GM18861 (cell line): ENCODE data around the gene ABHD8.
A peak's percentile ranks its signal among the peaks of the same experiment; 100 is the strongest.
"Not testable (repeated sequence)": the region's sequence is repeated elsewhere in the genome, so short reads cannot be mapped to it uniquely, and the experiment has no call there.

Source experiments
- ATAC-seq: cut with Tn5 transposase; IDR thresholded peaks from one replicate; pipeline ENCODE4 v1.9.1; 2021; ENCODE audit not compliant: unreplicated experiment

ABHD8 gene

GRCh38 chr19:17302391-17303166 lies 646 bp downstream of the ABHD8 start:
- no peak for ATAC-seq

GRCh38 chr19:17300992-17301619 lies 2.1 kb downstream of the ABHD8 start:
- ATAC-seq: no peak

GRCh38 chr19:17296976-17297375 lies 6.2 kb downstream of the ABHD8 start:
- no peak for ATAC-seq

DNA sequence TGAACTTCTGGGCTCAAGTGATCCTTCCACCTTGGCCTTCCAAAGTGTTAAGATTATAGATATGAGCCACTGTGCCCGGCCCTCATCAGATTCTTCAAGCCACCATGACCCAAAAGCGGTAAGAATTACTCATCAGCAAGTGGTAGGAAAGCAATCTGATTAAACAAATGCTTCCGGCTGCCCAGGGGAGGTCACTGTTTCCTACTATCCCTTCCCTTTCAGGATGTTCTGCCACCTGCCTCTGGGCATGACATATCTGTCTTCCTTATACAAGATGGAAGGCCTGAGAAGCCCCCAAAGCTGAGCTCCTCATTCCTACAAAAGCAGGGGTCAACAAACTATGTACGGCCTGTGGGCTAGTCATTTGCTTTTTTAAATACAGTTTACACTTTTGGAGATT lies 7.0 kb downstream of the ABHD8 start:
- no peak for ATAC-seq

DNA sequence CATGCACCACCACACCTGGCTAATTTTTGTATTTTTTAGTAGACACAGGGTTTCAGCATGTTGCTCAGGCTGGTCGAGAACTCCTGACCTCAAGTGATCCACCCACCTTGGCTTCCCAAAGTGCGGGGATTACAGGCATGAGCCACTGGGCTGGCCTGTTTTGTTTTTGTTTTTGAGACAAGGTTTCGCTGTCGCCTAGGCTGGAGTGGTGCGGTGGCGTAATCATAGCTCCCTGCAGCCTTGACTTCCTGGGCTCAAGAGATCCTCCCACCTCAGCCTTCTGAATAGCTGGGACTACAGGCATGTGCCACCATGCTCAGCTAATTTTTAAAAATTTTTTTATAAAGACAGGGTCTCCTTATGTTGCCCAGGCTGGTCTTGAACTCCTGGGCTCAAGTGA lies 7.7 kb downstream of the ABHD8 start:
- ATAC-seq: not testable (repeated sequence)

DNA sequence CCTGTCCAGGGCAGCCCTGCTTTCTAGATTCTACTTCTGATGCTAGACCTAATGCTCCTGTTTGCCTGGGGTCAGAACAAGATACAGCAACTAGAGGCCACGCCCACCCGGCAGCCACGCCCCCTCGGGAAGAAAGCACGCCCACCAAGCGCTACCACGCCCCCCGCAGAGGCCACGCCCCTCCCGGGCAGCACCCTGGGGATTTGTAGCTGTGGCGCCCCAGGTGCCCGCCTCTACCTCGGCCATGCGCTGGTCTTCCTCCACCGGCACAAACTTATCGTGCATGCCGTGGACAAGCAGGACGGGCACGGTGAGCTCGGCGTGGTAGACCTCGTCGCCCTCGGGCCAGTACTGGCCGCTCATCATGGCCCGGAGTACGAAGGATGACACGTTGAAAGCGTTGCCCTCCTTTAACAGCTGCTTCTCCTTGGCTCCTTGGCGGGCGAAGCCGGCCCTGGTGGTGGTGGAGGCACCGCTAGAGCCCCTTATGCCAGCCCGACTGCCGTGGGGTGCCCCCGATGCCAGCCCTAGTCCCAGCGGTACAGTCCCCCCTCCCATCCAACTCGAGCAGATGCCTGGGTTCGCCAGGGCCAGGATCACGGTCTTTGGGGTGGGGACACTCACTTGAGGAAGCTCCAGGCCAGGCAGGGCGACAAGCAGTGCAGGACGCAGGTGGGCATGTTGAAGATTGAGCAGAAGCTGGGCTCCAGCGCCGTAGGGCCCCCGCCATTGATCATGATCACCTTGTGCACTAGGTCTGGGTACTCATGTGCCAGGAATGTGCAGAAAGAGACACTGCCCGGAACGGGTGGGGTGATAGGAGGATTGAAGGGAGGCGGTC lies 9.0 kb downstream of the ABHD8 start:
- no peak for ATAC-seq

- no peak for ATAC-seq
Measured at GRCh38 chr19:17293605-17294004, 9.6 kb downstream of the ABHD8 start.

DNA sequence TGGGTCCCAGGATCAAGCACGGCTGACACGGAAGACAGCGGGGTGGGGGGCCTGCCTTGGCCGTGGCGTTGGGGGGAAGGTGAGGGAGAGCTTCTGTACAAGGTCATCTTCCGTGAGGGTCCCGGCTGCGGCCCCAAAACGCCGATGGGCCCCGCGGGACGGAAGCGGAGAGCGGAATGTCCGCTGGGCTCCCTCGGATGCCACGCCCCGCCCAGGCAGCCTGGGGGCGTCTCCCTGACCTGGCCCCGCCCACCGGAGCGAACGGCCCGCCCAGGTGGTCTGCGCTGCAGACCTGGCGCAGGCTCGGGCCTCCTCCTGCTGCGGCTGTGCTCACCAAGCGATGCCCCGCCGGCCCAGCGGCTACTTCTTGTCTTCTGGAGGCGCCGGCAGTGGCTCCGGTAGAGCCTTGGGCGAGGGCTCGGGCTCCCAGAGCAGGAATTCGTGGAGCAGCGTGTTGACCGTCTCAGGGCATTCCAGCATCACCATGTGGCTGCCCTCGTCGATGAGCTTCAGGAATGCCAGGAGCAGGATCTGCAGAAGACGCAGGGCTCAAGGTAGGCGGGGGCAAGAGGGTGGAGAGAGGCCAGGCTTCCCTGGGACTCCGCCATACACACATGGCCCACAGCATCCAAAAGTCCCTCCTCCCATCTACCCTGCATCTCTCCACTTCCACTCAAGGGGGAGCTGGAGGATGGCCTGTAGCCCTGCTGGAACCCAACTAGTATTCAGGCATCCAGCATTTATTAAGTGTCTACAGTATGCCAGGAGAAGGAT lies 10.7 kb downstream of the ABHD8 start:
- peak; percentile 61 for ATAC-seq

GRCh38 chr19:17289489-17289888 lies 13.7 kb downstream of the ABHD8 start:
- no peak for ATAC-seq

DNA sequence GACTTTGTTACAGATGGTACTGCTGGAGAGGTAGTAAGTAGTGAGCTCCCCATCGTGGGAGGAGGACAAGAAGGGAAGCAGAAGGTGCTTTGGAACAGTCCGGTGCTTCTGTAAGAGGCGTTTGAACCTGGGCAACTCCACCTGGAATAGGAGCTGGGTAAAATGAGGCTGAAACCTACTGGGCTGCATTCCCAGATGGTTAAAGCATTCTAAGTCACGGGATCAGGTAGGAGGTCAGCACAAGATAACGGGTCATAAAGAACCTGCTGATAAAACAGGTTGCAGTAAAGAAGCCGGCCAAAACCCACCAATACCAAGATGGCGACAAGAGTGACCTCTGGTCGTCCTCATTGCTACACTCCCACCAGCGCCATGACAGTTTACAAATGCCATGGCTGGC lies 16.5 kb downstream of the ABHD8 start:
- no peak for ATAC-seq

DNA sequence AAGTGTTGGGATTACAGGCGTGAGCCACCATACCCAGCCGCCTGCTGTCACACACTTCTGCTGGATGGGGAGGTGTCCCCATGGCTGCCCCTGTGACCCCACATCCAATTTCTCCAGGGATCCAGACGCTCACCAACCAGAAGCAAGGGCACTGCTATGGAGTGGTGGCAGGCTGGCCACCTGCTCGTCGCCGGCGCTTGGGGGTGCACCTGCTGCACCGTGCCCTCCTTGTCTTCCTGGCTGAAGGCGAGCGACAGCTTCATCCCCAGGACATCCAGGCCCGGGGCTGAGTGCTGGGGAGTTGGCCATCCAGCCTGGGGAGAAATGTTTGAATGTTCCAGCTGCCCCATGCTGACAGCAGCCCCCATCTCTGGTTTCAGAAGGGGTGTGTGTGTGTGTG lies 17.0 kb downstream of the ABHD8 start:
- no peak for ATAC-seq

GRCh38 chr19:17285415-17286135 lies 17.6 kb downstream of the ABHD8 start:
- no peak for ATAC-seq

- ATAC-seq: no peak
Measured at GRCh38 chr19:17283504-17283996, 19.7 kb downstream of the ABHD8 start.

DNA sequence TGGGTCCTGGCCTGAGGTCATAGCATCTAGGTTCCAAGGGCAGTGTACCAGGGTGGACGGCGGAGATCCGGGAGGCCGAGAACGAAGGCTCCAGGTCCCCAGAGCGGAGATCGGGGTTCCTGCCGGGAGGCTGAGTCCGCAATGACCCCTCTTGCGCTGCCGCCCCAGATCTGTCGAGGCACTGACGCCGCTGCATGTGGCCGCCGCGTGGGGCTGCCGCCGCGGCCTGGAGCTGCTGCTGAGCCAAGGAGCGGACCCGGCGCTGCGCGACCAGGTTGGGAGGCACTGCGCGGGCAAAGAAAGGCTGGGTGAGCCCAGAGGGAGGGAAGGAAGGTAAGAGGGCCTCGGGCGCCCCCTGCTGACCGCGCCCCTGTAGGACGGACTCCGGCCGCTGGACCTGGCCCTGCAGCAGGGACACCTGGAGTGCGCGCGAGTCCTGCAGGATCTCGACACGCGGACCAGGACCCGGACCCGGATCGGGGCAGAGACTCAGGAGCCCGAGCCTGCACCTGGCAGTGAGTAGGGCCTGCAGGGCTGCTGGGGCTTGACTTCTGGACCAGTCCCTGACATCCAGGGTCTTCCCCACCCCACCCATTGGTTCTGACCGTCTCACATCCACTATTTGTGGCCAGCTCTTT lies 20.6 kb downstream of the ABHD8 start:
- ATAC-seq: peak; percentile 54

DNA sequence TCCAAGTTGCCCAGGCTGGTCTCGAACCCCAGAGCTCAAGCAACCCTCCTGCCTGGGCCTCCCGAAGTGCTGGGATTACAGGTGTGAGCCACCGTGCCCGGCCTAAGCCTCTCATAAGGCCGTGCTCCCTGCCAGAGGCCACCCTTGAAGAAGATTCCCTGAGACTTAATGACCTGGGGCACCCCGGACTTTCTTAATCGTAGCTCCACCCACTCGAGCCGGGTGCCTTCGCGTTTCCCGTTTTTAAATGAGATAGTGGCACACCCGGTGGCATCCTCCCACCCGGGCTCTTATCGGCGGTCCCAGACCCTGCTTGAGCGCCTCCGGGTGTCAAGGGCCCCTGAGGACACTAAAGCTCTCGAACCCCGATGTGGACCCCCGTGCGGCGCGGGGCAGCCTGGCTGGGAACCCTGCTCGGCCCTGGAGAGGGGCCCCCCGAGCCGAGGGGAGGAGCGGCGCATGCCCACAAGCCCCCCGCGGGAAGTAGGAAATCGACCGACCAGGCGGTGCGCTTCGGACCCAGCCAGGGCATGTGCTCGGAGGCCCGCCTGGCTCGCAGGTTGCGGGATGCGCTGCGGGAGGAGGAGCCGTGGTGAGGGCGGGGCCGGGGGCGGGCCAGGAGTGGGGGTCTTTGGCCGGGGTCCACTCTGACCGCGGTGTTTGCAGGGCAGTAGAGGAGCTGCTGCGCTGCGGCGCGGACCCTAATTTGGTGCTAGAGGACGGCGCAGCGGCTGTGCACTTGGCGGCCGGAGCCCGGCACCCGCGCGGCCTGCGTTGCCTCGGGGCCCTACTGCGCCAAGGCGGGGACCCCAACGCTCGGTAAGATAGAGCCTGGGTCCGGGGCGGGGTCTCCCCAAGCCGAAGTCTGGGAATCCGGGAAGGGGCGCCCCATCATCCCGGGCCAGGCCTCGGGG lies 21.6 kb downstream of the ABHD8 start, which contains the start of gene ANKLE1:
ANKLE1 (plus strand) TSS at position 511 of the 914 bp plus-strand sequence; CDS start at position 531, 20 bp downstream.
- no peak for ATAC-seq

DNA sequence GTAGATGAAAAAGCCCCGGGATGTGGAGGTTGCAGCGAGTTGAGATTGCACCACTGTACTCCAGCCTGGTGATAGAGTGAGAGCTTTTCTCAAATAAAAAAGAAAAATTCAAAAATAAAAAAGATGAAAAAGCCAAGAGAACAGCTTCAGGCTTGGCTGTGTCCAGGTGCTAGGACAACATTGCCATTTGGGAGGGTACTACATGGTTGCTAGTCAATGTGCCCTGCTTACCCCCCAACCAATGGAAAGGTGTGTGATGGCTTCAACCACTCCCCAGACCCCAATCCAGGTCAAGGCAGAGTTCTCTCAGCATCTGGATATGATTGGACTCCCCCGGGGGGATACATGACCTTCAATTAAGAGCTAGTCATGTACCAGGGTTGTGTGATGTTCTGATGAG lies 23.8 kb downstream of the ABHD8 start:
- ATAC-seq: no peak

DNA sequence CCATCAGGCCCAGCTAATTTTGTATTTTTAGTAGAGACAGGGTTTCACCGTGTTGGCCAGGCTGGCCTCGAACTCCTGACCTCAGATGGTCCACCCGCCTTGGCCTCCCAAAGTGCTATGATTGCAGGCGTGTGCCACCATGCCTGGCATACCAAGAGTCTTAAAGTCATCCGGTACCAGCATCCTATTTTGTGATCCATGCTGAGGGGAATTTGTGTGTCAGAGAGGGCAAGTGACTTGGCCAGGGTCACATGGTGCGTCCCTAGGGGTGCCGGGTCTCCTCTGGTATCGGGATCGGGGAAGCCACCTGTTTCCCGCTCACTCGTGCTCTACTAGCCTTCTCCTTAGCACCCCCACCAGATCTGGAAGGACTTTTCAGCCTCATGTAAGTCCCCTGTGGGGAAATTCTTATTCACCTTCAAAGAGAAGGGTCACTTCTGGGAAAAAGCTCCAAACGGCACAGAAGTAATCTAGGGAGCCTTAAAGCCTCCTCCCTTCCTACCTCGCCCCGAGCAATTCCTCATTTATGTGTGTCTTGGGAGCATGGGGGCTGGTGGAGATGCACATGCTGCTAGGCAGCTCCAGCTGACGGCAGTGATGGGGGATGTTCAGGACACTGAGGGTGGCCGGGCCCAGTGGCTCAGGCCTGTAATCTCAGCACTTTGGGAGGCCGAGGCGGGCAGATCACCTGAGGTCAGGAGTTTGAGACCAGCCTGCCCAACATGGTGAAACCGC lies 27.6 kb downstream of the ABHD8 start:
- ATAC-seq: no peak

GRCh38 chr19:17274892-17275291 lies 28.3 kb downstream of the ABHD8 start:
- ATAC-seq: not testable (repeated sequence)
